NCI-H1694 treated with DMSO at 0.1 percent for 48 hours (cell line): Measurements from ENCODE around the gene C16orf54.
"Not testable (repeated sequence)": the region's sequence is repeated elsewhere in the genome, so short reads cannot be mapped to it uniquely, and the experiment has no call there.

Experiments used
- DNase-seq: peaks from one replicate; lab custom pipeline; 2025; lab: John Stamatoyannopoulos, UW

Gene C16orf54

DNA sequence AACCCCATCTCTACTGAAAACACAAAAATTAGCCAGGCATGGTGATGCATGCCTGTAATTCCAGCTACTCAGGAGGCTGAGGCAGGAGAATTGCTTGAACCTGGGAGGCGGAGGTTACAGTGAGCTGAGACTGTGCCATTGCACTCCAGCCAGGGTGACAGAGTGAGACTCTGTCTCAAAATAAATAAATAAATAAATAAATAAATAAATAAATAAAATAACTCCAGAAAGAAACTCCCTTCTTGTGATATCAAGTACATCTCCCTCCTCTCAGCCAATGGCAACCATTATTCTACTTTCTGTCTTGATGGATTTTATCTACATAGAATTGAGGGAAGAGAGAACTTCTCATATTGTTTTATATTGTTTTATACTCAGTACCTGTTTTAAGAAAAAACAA lies 38.6 kb downstream of the C16orf54 start:
- DNase-seq, result not testable (repeated sequence)

DNA sequence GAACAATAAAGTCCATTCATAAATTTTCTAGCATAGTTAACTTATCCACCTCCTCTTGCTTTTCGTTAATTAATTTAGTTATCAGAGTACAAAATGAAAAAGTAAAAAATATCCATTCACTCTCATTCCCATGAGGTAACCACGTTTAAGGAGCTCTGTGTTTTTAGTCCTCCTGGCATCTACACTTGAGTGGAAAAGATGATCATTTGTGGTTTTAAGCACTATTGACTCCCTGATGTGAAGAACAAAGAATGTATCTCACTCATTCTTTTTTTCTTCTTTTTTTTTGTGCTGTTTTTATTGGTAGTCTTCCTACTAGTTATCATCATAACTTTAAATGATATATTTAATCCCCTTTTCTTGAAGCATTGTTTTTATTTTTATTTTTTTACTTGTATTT lies 40.8 kb downstream of the C16orf54 start:
- DNase-seq, result no peak

DNA sequence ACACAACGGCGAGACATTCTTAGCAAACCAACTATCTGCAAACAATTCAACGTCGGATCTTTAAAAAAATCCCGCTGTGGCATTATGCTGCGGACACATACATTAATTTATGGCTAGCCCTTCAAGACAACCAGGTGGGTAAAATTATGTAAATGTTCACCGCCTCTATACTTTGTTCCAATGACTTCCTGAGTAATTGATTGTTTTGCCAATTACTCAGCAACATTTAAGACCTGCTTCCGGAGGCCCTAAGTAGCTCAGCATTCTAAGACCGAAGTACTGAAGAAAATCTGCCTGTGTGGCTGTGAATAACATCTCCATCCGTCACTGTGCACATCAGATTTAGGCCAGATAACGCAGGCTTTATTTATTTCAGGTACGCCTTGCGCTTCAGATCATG lies 43.5 kb downstream of the C16orf54 start:
- DNase-seq, result no peak

DNA sequence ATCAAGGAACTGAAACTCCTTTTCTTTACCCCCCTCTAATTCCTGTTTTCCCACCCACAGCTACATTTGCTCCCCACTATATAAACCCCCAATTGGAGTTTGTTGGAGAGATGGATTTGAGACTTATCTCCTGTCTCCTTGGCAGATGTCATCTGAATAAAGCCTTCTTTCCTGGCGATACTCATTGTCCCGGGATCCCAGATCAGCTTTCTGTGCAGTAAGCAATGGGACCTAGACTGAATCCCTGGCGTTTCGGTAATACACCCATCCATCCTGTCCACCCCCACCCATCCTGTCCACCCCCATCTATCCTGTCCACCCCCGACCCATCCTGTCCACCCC lies 44.6 kb downstream of the C16orf54 start:
- no peak for DNase-seq

DNA sequence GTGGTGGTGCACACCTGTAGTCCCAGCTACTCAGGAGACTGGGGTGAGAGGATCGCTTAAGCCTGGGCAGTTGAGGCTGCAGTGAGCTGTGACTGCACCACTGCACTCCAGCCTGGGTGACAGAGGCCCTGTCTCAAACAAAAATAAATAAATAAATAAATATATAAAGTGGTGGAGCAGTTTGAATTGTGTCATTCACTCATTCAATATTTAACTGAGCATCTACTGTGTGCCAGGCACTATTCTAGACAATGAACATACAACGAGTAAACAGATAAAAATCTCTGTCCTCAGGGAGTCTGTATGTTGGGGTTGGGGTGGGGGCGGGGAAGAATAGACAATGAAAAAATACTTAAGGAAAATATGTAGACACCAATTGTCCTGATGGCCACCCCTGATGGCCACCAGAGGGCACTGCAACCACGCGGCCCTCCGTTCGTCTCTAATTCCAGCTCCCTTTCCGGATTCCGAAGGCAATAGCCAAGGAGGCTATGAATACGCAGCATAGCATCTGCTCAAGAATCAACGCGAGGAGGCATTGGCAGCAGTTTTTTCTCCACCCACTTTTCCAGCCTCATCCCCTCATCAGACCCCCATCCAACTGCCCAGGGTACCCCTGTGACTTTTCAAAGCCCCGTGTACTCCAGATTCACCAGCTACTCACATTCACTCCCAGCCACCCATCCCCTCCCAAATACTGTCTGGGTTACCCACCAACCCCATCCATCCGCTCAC lies 45.4 kb downstream of the C16orf54 start:
- DNase-seq, result peak; percentile 77

DNA sequence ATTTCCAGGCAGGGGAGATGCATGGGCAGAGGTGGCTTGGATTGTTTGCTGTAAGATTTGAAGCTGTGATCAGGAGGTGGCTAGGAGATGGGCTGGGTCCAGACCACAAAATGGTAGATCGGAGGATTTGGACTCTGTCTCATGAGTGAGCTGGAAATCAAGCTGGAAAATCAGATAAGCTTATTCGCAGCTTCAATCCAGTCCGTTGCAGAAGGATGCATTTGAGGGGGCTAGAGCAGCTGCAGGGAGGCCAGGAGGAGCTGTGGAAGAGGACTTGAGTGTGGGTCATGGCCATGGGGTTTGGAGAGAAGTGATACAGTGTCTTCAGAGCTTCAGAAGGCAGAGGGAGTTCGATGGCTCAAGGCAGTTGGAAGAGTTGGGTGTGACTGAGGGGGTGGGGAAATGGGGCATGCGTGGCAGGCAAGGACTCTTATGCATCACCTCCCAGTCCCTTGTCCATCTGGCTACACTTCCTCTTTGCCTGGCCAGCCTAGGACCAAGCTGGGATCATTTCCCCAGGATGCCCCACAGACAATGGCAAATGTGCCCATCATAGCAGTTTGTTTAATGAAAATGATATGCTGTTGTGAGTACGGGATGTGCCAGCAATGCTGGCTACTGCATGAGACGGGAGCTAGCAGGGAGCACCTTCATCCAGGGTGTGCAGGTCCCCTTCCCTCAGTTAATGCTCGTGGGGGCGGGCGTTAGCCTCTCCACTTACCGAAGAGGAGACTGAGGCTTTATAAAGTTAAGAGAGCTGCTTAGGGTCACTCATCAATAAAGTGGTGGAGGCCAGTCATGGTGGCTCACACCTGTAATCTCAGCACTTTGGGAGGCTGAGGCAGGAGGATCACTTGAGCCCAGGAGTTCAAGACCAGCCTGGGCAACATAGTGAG lies 46.2 kb downstream of the C16orf54 start:
- no peak for DNase-seq

DNA sequence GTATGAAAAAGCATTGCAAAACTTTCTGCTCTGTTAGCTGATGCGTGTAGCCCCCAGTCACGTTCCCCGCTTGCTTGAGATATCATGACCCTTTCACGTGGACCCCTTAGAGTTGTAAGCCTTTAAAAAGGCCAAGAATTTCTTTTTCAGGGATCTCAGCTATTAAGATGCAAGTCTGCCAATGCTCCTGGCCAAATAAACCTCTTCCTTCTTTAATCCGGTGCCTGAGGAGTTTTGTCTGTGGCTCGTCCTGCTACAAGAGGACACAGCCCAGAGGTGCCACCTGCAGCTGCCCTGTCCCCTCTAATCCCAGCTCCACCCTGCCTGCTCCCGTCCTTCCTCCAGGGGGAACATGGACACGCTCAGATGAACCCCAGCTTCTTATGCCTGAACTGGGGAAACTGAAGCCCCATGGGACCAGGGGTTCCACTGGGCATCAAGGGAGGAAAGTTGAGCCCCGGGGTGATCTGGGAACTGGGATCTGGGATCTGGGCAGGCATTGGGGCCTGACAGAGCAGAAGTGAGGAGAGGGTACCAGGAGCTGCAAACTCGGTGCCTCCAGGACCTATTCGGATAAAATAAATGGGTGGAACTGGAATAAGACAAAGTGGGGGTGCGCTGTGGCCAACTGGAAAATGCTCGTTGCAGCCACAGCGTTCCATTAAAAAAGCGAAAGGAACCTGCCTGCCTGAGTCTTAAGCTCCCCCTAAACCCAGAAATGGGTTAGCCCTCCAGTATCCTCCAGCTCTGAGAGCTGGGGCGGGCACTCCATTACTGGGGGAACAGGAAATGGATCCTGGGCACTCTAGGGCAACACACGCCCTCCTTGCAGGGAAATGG lies 47.1 kb downstream of the C16orf54 start:
- no peak for DNase-seq

DNA sequence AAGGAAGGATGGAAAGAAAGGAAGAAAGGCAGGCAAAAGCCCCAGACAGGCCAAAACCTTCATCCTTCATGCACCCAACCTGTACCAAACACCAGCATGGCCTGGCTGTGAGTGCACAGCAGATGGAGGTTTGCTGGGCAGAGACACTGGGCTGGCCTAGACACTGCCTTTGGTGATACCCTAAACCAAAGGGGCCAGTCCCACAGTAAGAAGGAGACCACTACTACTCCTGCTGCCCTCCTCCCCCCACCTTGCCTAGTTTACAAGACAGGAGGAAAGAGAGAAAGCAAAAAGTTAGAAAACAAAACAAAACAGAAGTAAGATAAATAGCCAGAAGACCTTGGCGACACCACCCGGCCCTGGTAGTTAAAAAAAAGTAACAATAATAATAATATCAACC lies 47.7 kb downstream of the C16orf54 start:
- no peak for DNase-seq

DNA sequence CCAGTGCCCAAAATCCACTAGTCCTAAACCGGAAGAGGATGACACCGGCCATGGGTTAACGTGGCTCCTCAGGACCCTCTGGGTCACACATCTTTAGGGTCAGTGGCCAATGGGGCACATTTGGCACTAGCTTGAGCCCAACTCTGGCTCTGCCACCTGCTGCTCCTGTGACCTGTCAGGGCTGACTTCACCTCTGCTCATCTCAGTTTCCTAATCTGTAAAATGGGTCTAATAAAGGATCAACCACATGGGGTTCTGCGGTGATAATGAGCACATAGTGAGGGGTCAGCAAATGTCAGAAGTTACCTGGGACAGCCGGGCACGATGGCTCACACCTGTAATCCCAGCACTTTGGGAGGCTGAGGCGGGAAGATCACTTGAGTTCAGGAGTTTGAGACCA lies 48.4 kb downstream of the C16orf54 start:
- no peak for DNase-seq

DNA sequence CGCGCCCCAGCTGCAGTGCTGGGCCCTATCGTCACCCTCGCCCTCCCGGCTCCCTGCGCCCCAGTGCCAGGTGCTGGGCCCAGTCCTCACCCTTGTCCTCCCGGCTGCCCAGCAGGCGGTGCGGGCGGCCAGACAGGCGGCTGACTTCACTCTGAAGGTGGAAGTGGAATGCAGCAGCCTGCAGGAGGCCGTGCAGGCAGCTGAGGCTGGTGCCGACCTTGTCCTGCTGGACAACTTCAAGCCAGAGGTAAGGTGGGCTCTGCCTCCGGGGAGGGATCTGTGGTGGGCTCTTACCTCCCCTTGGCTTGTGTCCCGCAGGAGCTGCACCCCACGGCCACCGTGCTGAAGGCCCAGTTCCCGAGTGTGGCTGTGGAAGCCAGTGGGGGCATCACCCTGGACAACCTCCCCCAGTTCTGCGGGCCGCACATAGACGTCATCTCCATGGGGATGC lies 48.9 kb downstream of the C16orf54 start:
- DNase-seq, result no peak

DNA sequence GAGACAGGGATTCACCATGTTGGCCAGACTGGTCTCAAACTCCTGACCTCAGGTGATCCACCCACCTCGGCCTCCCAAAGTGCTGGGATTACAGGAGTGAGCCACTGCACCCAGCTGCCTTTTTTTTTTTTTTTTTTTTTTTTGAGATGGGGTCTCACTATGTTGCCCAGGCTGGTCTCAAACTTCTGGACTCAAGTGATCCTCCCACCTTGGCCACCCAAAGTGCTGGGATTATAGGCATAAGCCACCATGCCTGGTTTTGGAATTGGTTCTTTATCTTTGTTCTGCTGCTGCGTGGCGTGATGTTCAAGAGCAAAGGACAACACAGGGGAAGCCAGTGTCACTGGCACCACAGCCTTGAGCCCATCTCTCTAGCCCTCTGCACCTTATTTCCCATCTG lies 50.1 kb downstream of the C16orf54 start:
- not testable (repeated sequence) for DNase-seq

DNA sequence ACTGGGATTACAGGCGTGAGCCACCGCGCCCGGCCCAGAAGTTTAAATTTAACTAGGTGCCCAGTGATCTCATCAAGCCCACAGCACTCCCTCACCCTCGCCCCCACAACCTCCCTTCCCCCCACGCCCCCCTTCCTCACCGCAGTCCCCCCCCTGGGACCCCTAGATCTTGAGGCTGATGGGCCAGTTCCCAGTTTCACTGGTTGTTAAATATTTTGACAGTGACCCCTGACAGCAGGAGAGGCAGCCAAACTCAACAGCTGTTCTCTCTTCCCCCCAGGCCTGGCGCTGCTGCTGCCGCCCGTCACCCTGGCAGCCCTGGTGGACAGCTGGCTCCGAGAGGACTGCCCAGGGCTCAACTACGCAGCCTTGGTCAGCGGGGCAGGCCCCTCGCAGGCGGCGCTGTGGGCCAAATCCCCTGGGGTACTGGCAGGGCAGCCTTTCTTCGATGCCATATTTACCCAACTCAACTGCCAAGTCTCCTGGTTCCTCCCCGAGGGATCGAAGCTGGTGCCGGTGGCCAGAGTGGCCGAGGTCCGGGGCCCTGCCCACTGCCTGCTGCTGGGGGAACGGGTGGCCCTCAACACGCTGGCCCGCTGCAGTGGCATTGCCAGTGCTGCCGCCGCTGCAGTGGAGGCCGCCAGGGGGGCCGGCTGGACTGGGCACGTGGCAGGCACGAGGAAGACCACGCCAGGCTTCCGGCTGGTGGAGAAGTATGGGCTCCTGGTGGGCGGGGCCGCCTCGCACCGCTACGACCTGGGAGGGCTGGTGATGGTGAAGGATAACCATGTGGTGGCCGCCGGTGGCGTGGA lies 51.2 kb downstream of the C16orf54 start:
- DNase-seq, result no peak

DNA sequence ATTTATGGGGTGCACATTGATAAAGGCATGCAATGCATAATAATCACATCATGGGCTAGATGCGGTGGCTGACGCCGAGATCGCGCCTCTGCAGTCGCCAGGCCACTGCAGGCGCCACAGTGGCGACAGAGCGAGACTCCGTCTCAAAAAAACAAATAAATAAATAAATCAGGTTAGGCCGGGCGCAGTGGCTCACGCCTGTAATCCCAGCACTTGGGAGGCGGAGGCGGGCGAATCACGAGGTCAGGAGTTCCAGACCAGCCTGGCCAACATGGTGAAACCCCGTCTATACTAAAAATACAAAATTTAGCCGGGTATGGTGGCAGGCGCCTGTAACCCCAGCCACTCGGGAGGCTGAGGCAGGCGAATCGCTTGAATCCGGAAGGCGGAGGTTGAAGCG lies 53.2 kb downstream of the C16orf54 start:
- DNase-seq, result not testable (repeated sequence)
